CD4-positive, alpha-beta T cell treated with Interferon gamma for 1 hour (primary cell): ENCODE data around the gene SIPA1L2.

Source experiments
- DNase-seq: peaks from one replicate; pipeline ENCODE4 v3.0.0-alpha.2; 2020

Gene SIPA1L2, protein sequence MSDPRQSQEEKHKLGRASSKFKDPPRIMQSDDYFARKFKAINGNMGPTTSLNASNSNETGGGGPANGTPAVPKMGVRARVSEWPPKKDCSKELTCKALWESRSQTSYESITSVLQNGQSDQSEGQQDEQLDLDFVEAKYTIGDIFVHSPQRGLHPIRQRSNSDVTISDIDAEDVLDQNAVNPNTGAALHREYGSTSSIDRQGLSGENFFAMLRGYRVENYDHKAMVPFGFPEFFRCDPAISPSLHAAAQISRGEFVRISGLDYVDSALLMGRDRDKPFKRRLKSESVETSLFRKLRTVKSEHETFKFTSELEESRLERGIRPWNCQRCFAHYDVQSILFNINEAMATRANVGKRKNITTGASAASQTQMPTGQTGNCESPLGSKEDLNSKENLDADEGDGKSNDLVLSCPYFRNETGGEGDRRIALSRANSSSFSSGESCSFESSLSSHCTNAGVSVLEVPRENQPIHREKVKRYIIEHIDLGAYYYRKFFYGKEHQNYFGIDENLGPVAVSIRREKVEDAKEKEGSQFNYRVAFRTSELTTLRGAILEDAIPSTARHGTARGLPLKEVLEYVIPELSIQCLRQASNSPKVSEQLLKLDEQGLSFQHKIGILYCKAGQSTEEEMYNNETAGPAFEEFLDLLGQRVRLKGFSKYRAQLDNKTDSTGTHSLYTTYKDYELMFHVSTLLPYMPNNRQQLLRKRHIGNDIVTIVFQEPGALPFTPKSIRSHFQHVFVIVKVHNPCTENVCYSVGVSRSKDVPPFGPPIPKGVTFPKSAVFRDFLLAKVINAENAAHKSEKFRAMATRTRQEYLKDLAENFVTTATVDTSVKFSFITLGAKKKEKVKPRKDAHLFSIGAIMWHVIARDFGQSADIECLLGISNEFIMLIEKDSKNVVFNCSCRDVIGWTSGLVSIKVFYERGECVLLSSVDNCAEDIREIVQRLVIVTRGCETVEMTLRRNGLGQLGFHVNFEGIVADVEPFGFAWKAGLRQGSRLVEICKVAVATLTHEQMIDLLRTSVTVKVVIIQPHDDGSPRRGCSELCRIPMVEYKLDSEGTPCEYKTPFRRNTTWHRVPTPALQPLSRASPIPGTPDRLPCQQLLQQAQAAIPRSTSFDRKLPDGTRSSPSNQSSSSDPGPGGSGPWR (N-terminal part only)

DNA sequence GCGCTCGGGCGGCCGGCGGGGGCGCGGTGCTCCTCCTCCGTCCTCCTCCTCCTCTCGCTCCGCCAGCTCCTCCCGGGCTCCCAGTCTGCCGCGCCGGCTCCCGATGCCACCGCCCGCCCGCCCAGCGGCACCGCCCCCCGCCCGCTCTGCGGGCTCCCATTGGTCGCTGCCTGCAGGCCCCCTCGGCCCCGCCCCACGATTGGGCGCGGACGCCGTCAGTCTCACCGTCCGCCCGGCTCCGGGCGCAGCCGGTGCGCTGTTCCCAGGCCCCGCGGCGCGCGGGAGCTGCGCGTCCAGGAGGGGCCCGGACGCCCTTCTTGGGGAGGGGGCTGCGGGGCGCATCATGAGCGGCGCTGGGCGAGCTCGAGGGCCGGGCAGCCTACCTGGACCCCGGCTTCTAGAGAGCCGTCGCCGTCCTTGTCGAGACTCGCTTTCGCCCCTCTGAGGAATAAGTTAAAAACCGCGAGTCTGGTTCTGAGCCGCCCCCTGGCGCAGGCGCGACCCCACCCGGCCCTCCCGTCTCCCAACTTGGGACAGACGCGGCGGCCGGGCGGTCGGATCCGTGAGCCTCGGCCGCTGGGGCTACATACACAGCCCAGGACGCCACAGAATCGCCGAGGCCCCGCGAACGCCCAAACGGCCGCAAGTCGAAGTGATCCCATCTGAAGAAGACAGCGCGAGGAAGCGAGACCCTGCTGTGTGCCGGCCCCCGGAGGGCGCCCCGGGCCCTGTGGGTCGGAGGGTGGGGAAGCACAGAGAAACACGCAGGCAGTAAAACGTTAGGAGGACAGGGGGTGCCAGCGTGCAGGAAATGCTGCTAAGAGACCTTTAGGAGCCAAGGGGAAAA lies at the start of gene SIPA1L2:
Gene SIPA1L2, minus strand, starts transcription at position 87 of the 847 bp plus-strand sequence. CDS start 114,794 bp downstream, outside the sequence.
- peak; percentile 82 for DNase-seq

DNA sequence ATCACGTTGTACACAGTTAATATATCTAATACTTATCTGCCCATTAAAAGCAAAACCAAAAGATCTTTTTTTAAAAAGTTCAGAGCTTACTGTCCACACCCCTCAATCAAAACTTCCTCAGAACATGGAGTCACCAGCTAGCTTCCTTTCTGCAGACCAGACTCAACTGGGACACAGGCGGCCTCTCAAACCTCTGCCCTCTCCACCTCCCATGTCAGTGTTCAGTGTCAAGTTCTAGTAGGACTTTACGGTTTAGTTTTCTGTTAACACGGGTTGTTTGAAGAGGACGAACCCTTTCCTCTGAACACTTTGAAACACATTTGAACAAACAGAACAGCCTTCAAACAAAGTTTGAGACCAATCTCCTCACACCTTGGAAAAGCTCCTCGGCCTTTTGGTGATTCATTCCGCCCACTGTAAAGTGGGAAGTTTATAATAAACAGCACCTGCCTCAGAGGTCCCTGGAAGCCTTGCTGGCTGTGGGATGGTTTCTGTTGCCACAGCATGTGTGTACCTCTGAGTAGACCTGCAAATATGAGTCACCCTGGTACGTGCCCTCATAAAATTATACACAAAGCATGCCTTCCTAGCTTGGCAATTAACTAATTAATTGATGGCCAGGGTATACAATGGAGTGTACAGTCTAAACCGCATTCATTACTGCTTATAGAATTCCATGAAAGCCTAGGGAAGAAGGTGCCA lies 48.4 kb upstream of the SIPA1L2 start:
- DNase-seq: no peak

DNA sequence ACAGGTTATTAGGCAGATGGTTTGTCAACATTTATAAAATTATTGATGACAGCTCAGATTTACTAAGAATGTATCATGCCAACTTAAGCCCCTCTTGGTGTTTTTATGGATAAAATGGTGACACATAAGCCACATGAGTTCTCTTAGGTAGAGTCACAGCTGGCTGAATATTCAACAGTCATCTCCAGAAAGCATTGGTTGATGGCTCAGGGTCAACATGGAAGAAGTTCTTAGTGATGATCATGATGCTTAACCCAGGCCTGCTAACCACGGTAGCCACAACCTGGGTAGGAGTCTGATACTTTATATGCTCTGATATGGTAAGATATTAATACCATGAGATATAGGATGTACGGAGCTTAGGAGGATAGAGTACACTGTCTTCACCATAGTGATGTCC lies 46.4 kb upstream of the SIPA1L2 start:
- no peak for DNase-seq

- DNase-seq: no peak
Observed at GRCh38 chr1:232675898-232676297, 46.0 kb upstream of the SIPA1L2 start.

DNA sequence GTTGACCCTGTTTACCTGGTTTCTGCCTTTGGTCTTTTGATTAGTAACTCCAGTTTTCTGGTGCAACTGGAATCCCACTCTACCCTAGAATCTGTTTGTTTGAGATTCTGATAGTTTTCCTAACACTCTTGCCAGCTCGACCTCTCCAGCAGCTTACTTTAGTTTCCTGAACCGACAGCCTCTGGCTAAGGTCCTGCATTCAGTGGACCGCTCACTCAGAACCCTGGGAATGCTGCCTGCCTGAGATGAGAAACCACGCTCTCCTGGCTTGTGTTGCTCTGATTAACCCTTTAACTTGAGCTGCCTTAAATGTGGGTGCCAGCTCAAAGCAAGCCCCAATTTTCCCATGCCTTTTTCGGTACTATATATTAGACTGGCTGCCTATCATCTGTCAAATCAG lies 45.3 kb upstream of the SIPA1L2 start:
- no peak for DNase-seq

GRCh38 chr1:232673256-232673655 lies 43.3 kb upstream of the SIPA1L2 start:
- DNase-seq: no peak

DNA sequence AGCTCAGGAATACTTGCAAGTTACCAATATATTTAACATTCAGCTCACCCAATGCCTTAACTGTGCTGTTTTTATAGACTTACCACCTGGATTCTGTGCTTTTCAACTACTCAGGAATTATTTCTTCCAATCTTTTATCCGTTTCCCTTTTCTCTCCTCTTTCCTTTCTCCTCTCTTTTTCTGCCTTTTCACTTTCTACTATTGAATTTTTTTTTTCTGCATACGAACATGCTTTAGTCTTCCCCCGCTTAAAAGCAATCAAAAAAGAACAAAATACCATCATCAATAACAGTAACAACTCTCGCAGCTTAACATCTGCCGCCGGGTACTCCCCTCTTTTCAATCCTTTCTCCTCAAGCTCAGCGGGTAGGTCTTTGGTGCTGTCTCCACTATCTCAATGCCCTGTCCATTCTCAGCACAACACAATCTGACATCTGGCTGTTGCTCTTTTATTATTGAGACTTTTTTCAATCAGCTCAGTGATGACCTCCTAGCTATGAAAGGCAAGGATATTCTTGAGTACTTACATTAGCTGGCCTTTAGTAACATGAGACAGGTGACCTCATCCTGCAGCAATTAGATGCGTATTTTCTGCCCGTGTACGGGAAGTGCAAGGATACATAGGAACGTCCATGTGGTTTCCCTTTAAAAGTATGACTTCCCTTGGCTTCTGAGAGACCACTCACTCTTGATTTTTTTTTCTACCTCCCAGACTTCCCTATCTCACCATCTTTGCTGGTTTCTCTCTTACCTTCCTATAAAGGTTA lies 40.2 kb upstream of the SIPA1L2 start:
- no peak for DNase-seq

- DNase-seq: no peak
Observed at GRCh38 chr1:232667778-232668165, 37.8 kb upstream of the SIPA1L2 start.

DNA sequence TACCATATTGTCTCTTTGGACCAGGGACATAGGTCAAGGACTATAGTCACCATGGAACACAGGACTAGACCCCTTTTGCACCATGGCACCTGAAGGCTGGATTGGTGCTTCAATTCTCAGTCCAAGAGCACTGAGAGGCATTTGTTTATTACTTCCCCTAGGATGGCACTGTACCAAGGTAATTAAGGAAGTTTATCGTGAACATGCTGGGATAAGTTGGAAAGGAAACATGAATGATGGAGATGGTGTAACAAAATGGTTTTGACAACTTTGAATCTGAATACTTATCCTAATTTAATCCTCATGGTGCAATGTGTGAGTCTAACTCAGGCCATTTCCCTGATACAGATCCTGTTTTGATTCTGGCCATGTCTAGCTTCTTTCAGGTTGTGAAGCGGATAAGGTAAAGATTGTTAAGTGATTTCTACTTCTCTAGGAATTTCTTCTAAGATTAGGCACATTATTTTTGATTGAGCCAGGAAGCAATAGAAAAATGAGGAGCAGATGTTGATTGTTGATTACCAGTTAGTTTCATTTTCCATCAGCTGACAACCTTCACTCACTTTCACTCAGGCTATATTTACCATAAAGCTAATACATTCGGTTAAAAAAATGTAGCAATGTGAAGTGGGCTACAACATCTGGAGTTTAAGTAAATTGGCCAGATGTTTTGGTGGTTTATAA lies 37.3 kb upstream of the SIPA1L2 start:
- no peak for DNase-seq

GRCh38 chr1:232664844-232665777 lies 35.2 kb upstream of the SIPA1L2 start:
- no peak for DNase-seq

GRCh38 chr1:232662910-232663309 lies 33.0 kb upstream of the SIPA1L2 start:
- no peak for DNase-seq

GRCh38 chr1:232658386-232658785 lies 28.5 kb upstream of the SIPA1L2 start:
- DNase-seq: no peak

DNA sequence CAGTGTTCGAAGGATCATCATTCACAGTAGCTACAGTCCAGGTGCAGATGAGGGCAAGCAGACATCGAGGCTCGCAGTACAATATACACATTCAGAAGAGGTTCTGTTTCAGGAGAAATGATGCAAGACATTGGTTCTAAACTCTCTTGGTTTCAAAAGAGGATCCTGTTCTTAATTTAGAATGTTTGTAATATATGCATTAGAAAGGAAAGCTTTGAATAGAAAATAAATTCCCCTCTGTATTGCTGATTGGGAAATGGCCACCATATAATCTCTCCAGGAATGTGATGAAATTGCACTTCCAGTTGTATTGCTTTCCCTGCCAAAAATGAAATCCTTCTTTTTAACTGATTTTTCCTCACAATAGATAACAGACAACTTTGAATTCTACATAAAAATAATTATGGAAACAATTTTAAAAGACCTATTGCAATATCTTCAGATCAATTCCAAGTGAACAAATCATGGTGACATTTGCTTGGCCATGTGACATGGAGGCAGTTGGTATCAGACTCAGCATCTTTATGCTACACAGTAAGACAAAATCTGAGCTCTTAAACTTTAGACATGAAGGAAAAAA lies 27.6 kb upstream of the SIPA1L2 start:
- no peak for DNase-seq

- no peak for DNase-seq
Observed at GRCh38 chr1:232655746-232656085, 25.8 kb upstream of the SIPA1L2 start.

DNA sequence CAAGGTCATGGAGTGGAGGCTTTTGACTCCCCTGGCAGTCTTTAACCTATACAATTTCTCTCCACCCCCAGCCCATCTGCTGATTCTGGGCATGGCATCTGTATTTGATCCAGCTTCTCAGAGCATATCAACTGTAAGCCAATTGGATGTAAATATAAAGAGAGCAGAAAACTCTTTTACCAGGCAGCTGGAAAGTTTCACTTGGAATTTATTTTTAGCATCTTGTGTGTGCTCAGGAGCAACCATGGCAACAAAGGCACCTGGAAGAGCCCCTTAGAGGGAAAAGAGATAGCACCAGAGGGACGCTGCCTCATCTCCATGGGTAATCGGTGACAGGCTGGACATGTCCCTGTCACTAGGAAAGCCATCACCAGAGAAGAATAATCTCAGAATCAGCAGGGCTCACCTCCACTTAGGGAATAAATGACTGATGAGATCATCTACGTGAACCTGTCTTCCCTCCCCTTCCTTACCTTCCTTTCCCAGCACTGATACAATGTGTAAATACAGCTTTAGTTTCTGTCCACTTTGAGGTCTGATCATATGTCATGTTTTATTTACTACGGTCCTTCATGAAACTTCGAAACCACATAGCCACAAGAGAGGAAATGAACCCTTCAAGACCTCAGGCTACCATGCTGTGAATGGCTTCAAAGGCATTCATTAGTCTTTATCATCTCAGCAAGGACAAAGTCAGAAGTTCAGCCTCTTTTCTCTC lies 25.3 kb upstream of the SIPA1L2 start:
- DNase-seq: no peak

DNA sequence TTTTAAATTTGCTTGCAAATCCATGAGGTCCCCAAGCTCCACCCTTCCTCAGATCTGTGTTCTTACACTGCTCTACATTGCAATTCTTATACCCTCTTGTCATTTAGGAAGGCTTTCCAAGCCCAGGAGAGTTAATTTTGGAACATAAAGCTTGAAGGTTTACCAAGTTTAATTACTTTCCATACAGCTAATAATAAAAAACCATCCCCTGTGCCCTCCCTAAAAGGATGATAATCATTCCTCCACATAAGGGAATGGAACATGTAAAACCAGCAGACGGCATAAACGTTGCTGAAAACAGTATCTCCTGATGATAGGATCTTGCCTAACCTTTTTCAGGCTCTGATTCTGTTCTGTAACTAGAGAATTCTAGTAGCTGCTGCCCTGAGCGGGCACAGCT lies 23.9 kb upstream of the SIPA1L2 start:
- DNase-seq: no peak

- no peak for DNase-seq
Observed at GRCh38 chr1:232650845-232651244, 20.9 kb upstream of the SIPA1L2 start.

DNA sequence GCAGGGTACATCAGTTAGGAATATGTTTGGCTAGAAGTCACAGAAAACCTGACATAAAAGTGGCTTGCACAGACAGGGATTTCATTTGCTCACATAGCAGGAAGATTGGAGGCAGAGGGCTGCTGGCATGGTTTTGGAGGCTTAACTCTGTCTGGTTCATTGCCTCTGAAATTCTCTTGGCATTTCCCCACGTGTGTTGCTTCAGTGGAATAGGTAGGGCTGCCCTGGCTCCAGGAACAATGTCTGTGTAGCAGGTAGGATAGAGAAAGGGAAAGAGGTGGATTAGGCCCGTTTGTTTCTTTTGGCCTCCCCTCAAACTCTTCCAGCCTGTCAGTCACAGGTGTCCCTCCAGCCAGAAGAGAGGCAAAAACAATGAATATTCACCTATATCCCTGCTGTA lies 20.5 kb upstream of the SIPA1L2 start:
- DNase-seq: no peak
